GM20431 (cell line): ENCODE data around the gene AZIN2.

Source experiments
- in situ Hi-C: fragments of 300-500 bp; cut with MseI, MboI; formaldehyde crosslinking; loops from one replicate; pipeline ENCODE4 v1.15.0; 2020; ENCODE audit warnings: low sequenced_read_pairs; ENCODE audit not compliant: unreplicated experiment

The AZIN2 gene

GRCh38 chr1:33146003-33146402, 65.0 kb downstream of the AZIN2 start:
- in situ Hi-C loops, result no loop called here

GRCh38 chr1:33147275-33147996, 66.5 kb downstream of the AZIN2 start:
- in situ Hi-C loops, result no loop called here

GRCh38 chr1:33147997-33148314, 67.0 kb downstream of the AZIN2 start:
- in situ Hi-C loops, result no loop called here

DNA sequence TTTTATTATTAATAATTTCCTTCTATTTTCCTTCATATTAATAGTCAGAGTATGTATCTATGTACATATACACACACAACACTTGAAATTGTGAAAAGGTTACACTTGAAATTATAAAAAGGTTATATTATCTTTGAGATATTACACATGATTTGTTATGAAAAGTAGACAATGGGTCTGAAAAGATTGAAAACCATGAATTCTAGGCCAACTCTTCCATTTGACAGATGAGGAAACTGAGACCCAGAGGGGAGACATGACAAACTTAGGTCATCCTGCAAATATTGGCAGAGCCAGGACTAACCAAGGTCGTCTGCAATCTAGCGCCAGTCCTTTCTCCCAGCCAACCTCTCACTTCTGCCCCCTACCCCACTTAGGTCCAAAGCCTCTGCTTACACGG, 67.7 kb downstream of the AZIN2 start:
- in situ Hi-C loops, result no loop called here

- in situ Hi-C loops, result no loop called here
Measured at GRCh38 chr1:33149453-33150190, 68.7 kb downstream of the AZIN2 start.

GRCh38 chr1:33150522-33150921, 69.6 kb downstream of the AZIN2 start:
- in situ Hi-C loops, result no loop called here

GRCh38 chr1:33151116-33151515, 70.2 kb downstream of the AZIN2 start:
- in situ Hi-C loops, result no loop called here

- in situ Hi-C loops, result no loop called here
Measured at GRCh38 chr1:33152685-33153432, 71.9 kb downstream of the AZIN2 start.

- in situ Hi-C loops, result no loop called here
Measured at GRCh38 chr1:33153650-33154049, 72.7 kb downstream of the AZIN2 start.

GRCh38 chr1:33155877-33156538, 75.1 kb downstream of the AZIN2 start:
- in situ Hi-C loops, result no loop called here

DNA sequence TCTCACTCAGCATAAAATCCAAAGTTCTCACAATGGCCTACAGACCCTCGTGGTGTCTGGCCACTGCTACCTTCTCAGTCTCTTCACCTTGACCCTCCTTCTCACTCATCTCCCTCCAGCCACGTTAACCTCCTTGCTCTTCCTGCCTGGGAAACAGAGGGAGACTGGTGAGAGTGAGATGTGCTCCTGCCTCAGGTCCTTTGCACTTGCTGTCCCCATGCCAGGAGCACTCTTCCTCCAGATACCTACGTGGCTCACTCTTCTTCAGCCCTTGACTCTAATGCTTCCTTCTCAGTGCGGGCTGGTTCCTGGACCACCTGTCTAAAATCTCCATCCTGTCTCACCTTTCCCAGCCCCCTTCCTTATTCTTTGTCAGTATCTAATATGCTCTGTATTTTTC, 76.2 kb downstream of the AZIN2 start:
- in situ Hi-C loops, result no loop called here

GRCh38 chr1:33158366-33158765, 77.4 kb downstream of the AZIN2 start:
- in situ Hi-C loops, result no loop called here

- in situ Hi-C loops, result no loop called here
Measured at GRCh38 chr1:33159577-33159976, 78.6 kb downstream of the AZIN2 start.

GRCh38 chr1:33161061-33161681, 80.2 kb downstream of the AZIN2 start:
- in situ Hi-C loops, result no loop called here

DNA sequence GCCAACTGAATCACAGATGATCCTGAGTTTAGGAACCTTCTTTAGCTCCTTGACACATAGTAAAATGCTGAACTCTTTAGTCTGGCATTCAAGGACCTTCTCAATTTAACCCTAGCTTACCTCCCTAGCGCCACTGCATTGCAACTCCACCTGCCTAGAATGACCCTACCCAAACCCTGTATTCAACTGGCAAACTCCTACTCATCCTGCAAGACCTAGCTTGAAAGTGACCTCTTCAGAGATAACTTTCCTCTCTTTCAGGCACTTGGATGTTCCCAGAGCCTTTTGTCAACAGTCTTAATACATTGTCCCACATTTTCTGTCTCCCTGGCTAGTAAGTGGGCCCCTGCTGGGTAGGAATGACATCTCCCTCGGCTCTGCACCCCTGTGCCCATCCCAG, 81.2 kb downstream of the AZIN2 start:
- in situ Hi-C loops, result no loop called here

DNA sequence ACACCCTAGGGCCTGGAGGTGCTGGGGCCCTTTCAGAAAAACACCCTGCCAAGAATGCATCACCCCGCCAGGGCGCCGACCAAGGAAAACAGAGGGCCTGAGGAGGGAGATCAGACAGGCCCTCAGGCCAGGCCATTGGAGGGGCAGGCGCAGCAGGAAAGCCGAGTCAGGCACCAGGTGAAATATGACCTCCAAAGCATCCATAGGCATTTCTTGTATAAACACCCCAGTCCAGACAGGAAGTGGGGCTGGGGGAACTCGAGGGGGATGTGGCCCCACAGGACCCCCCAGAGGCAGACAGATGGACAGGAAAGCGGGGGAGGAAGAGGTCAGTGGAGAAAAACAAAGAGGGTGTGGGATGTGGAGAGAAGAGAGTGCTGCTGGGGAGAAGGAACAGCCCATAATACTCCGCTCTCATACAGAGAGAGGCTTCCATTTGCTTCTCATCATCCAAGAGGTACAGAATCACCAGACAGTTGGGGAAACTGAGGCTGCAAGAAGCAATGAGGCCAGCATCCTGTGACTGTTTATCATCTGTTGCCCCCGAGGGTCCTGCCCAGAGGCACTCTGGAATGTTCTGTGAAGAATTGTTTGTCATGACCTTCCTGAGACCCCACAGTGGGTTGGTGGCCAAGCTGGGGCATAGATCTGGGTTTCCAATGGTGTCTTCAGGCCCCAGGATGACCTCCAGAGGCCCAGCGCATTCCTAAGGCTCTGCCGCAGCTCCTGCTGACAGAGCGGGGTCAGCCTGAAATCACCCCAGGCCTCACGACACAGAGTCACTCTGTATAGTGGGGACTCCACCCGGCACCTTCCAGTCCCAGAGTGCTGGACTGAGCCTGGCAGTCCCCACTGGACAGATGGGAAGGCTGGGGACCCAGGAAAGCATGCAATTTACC, 82.9 kb downstream of the AZIN2 start:
- in situ Hi-C loops, result no loop called here

- in situ Hi-C loops, result no loop called here
Measured at GRCh38 chr1:33165209-33165608, 84.3 kb downstream of the AZIN2 start.

DNA sequence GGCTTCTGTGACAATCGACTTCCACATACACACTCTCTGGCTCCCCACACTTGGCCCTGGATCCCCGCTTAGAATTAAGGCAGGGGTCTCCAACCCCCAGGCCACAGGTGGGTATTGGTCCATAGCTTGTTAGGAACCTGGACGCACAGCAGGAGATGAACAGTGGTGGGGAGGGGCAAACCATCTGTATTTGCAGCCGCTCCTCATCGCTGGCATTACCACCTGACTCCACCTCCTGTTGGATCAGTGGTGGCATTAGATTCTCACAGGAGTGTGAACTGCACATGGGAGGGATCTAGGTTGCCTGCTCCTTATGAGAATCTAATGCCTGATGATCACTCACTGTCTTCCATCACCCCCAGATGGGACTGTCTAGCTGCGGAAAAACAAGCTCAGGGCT, 84.9 kb downstream of the AZIN2 start:
- in situ Hi-C loops, result no loop called here
